Caco-2 (cell line): ENCODE results near the gene RRP8. TPM values are rescaled to one million over a fixed set of nuclear protein-coding genes. Genes with fewer than 3 reads are reported as not detected.

Source experiments
- BruUV-seq: library from RNA; stranded (reverse); fragments of 400-500 nt; replicated peaks from 2 replicates; lab custom pipeline; 2021; lab: Mats Ljungman, UMichigan
- CTCF ChIA-PET: fragments of 300-600 bp; sonication (Branson Sonifier 250); formaldehyde crosslinking; loops from one replicate; lab custom pipeline; 2022; ENCODE audit warnings: antibody characterized with exemption; lab: Charles Lee
- POLR2A ChIA-PET: fragments of 300-600 bp; sonication (Branson Sonifier 250); formaldehyde crosslinking; loops from one replicate; lab custom pipeline; 2022; ENCODE audit warnings: antibody characterized with exemption; lab: Charles Lee
- DNase-seq, 2 experiments: peaks; one replicate each; pipeline versions ENCODE4 v3.0.0 to v3.0.0-alpha.2; 2020 to 2022
- H3K27me3 ChIP-seq: replicated peaks from 2 replicates; pipeline ENCODE4 v1.6.0; 2011; ENCODE audit warnings: low read length; ENCODE audit not compliant: control insufficient read depth, insufficient read depth
- H3K36me3 ChIP-seq: 2 replicates; pipeline ENCODE4 v1.5.1; 2011; ENCODE audit warnings: low read length; ENCODE audit not compliant: control insufficient read depth, insufficient read depth
- H3K4me1 ChIP-seq: fragments of 250-450 bp; sonication (Bioruptor Pico); 2 replicates; pipeline ENCODE4 v1.5.1; 2020; ENCODE audit warnings: mild to moderate bottlenecking
- H3K4me3 ChIP-seq: 2 replicates; pipeline ENCODE4 v1.5.1; 2011; ENCODE audit warnings: low read depth, mild to moderate bottlenecking, control low read depth, low read length
- H3K9me3 ChIP-seq: fragments of 250-450 bp; sonication (Bioruptor Pico); 2 replicates; pipeline ENCODE4 v1.5.1; 2020; ENCODE audit warnings: mild to moderate bottlenecking, moderate library complexity
- H3K27ac Mint-ChIP-seq: one replicate; pipeline ENCODE4 v1.8.0; 2022; ENCODE audit warnings: mixed read lengths; ENCODE audit not compliant: unreplicated experiment
- H3K27me3 Mint-ChIP-seq: one replicate; pipeline ENCODE4 v1.8.0; 2022; ENCODE audit warnings: mixed read lengths; ENCODE audit not compliant: insufficient read depth, unreplicated experiment
- H3K36me3 Mint-ChIP-seq: one replicate; pipeline ENCODE4 v1.8.0; 2022; ENCODE audit warnings: mild to moderate bottlenecking, mixed read lengths; ENCODE audit not compliant: insufficient read depth, unreplicated experiment
- H3K4me1 Mint-ChIP-seq: one replicate; pipeline ENCODE4 v1.8.0; 2022; ENCODE audit warnings: low read depth, mixed read lengths; ENCODE audit not compliant: unreplicated experiment
- H3K4me3 Mint-ChIP-seq: one replicate; pipeline ENCODE4 v1.8.0; 2022; ENCODE audit warnings: mild to moderate bottlenecking, moderate library complexity, mixed read lengths; ENCODE audit not compliant: unreplicated experiment
- H3K9me3 Mint-ChIP-seq: one replicate; pipeline ENCODE4 v1.8.0; 2022; ENCODE audit warnings: mixed read lengths; ENCODE audit not compliant: unreplicated experiment
- CTCF ChIP-seq, 2 experiments: fragments of 200-600 bp in 1 of 2; IDR thresholded peaks; 1 replicate in 1 of 2; 2 replicates in 1 of 2; pipeline versions ENCODE4 v1.5.1 to v1.8.0; 2011 to 2022; ENCODE audit warnings: antibody characterized with exemption in 1 of 2, control low read depth in 1 of 2, inconsistent platforms in 1 of 2, low read depth in 1 of 2, low read length in 1 of 2, mild to moderate bottlenecking in 1 of 2, moderate library complexity in 1 of 2; ENCODE audit not compliant: insufficient read depth in 1 of 2, severe bottlenecking in 1 of 2, unreplicated experiment in 1 of 2
- intact Hi-C: fragments of 100-400 bp; cut with micrococcal nuclease; formaldehyde crosslinking; loops from one replicate; pipeline ENCODE4 v1.10.0; 2022; ENCODE audit not compliant: unreplicated experiment
- total RNA-seq: library from RNA; stranded (reverse); gene quantifications from 2 replicates; pipeline ENCODE4 v1.2.3, GENCODE V29; 2022

The RRP8 gene
- total RNA-seq, 1 experiment from 2014 or later = 21.0 TPM

- Histone ChIP-seq H3K4me1 (peaks cover 16% of the 10 kb centered on the region), H3K27me3 (no peaks in the 10 kb centered on the region), H3K9me3 (no peaks in the 10 kb centered on the region), H3K4me3 (no peak overlapping the region), H3K36me3 (no peaks in the 10 kb centered on the region)
- no peak for TF ChIP-seq CTCF (IDR thresholded peaks at IDR 0.05; ENCODE audit: insufficient read depth in 1 of 2, low read depth in 1 of 2, low read length in 1 of 2, severe bottlenecking in 1 of 2, unreplicated experiment in 1 of 2)
- H3K9me3 Mint-ChIP-seq = no peaks in the 10 kb centered on the region
- H3K4me3 Mint-ChIP-seq = no peak overlapping the region
- no peaks in the 10 kb centered on the region for H3K4me1 Mint-ChIP-seq
- H3K36me3 Mint-ChIP-seq = no peaks in the 10 kb centered on the region
- DNase-seq = no peak
- BruUV-seq = no TSS peak
- CTCF ChIA-PET = no interaction called here
- POLR2A ChIA-PET = no interaction called here
- no peak overlapping the region for H3K27ac Mint-ChIP-seq
- no peaks in the 10 kb centered on the region for H3K27me3 Mint-ChIP-seq
- intact Hi-C loops = no loop called here
Observed at GRCh38 chr11:6636480-6636879, 33.1 kb upstream of the RRP8 start.

- DNase-seq = peak; percentile 22 to 67
- H3K27ac Mint-ChIP-seq = no peak overlapping the region
- H3K36me3 ChIP-seq = no peaks in the 10 kb centered on the region
- no peak overlapping the region for H3K4me3 ChIP-seq
- H3K27me3 Mint-ChIP-seq = no peaks in the 10 kb centered on the region
- CTCF ChIA-PET = interaction anchor here (0.8 kb wide), 1 partner anchor 32 kb away, joined by 3 read pairs; no protein-coding TSS in a partner anchor
- H3K4me1 ChIP-seq = peaks cover 16% of the 10 kb centered on the region
- no peaks in the 10 kb centered on the region for H3K36me3 Mint-ChIP-seq
- POLR2A ChIA-PET = interaction anchor here (0.6 to 1.0 kb wide), 3 partner anchors 24 to 48 kb away, joined by 3 to 7 read pairs (median 4); partner anchors contain the start of genes MRPL17 and TAF10
- intact Hi-C loops = loop anchor here (1.0 kb wide), 1 partner anchor 23 kb away; the partner anchor contains the start of gene TAF10
- H3K9me3 Mint-ChIP-seq = no peaks in the 10 kb centered on the region
- no peaks in the 10 kb centered on the region; the same call in 1 of the 2 replicates for H3K27me3 ChIP-seq
- H3K4me3 Mint-ChIP-seq = no peak overlapping the region
- no TSS peak for BruUV-seq
- H3K4me1 Mint-ChIP-seq = no peaks in the 10 kb centered on the region
- no peaks in the 10 kb centered on the region for H3K9me3 ChIP-seq
- TF ChIP-seq CTCF (IDR thresholded peaks at IDR 0.05; ENCODE audit: insufficient read depth in 1 of 2, low read depth in 1 of 2, low read length in 1 of 2, severe bottlenecking in 1 of 2, unreplicated experiment in 1 of 2) = no peak
Observed at GRCh38 chr11:6635082-6635932, 31.9 kb upstream of the RRP8 start.

GRCh38 chr11:6634534-6634933 is 31.1 kb upstream of the RRP8 start:
- no peak for DNase-seq
- H3K4me3 ChIP-seq = no peak overlapping the region
- no peak for TF ChIP-seq CTCF (IDR thresholded peaks at IDR 0.05; ENCODE audit: insufficient read depth in 1 of 2, low read depth in 1 of 2, low read length in 1 of 2, severe bottlenecking in 1 of 2, unreplicated experiment in 1 of 2)
- H3K27ac Mint-ChIP-seq = no peak overlapping the region
- H3K27me3 Mint-ChIP-seq = no peaks in the 10 kb centered on the region
- H3K9me3 ChIP-seq = no peaks in the 10 kb centered on the region
- BruUV-seq = no TSS peak
- H3K4me1 ChIP-seq = peaks cover 20% of the 10 kb centered on the region
- POLR2A ChIA-PET = no interaction called here
- no peak overlapping the region for H3K4me3 Mint-ChIP-seq
- CTCF ChIA-PET = no interaction called here
- H3K36me3 Mint-ChIP-seq = no peaks in the 10 kb centered on the region
- H3K36me3 ChIP-seq = no peaks in the 10 kb centered on the region
- H3K27me3 ChIP-seq = no peaks in the 10 kb centered on the region; the same call in 1 of the 2 replicates
- H3K4me1 Mint-ChIP-seq = no peaks in the 10 kb centered on the region
- no peaks in the 10 kb centered on the region for H3K9me3 Mint-ChIP-seq
- intact Hi-C loops = no loop called here
